Astrocyte (in vitro differentiated cells and primary cell): Measurements from ENCODE around the gene TSR3. TPM values are rescaled to one million over a fixed set of nuclear protein-coding genes. Genes with fewer than 3 reads are reported as not detected.
A peak's percentile ranks its signal among the peaks of the same experiment; 100 is the strongest.

Source experiments
- DNase-seq: peaks from one replicate; pipeline ENCODE4 v3.0.0-alpha.2; 2010; ENCODE audit warnings: low read depth
- FAIRE-seq: peaks from 2 replicates; lab custom pipeline; 2011; peaks lifted over from hg19 to GRCh38; lab: Jason Lieb, UNC
- H2AFZ ChIP-seq: 2 replicates; pipeline ENCODE4 v1.6.0; 2012; ENCODE audit warnings: low read depth, low read length, inconsistent platforms
- H3K27ac ChIP-seq: 2 replicates; pipeline ENCODE4 v1.5.1; 2011; ENCODE audit warnings: low read depth, low read length, inconsistent platforms
- H3K27me3 ChIP-seq: 2 replicates; pipeline ENCODE4 v1.6.0; 2011; ENCODE audit warnings: low read length, inconsistent platforms; ENCODE audit not compliant: insufficient read depth
- H3K36me3 ChIP-seq: 2 replicates; pipeline ENCODE4 v1.5.1; 2011; ENCODE audit warnings: low read length, inconsistent platforms; ENCODE audit not compliant: insufficient read depth
- H3K4me1 ChIP-seq: 2 replicates; pipeline ENCODE4 v1.5.1; 2011; ENCODE audit warnings: low read length, inconsistent platforms; ENCODE audit not compliant: insufficient read depth
- H3K4me2 ChIP-seq: 2 replicates; pipeline ENCODE4 v1.6.0; 2012; ENCODE audit warnings: low read length, inconsistent platforms
- H3K4me3 ChIP-seq: 2 replicates; pipeline ENCODE4 v1.5.1; 2011; ENCODE audit warnings: low read depth, mild to moderate bottlenecking, low read length, inconsistent platforms; ENCODE audit not compliant: insufficient read depth
- H3K79me2 ChIP-seq: 2 replicates; pipeline ENCODE4 v1.6.0; 2012; ENCODE audit warnings: mild to moderate bottlenecking, low read length, inconsistent platforms; ENCODE audit not compliant: insufficient read depth
- H3K9ac ChIP-seq: 2 replicates; pipeline ENCODE4 v1.6.0; 2012; ENCODE audit warnings: mild to moderate bottlenecking, low read length, inconsistent platforms
- H3K9me3 ChIP-seq: 2 replicates; pipeline ENCODE4 v1.5.1; 2012; ENCODE audit warnings: low read depth, mild to moderate bottlenecking, low read length, inconsistent platforms; ENCODE audit not compliant: insufficient read depth
- H4K20me1 ChIP-seq: 2 replicates; pipeline ENCODE4 v1.6.0; 2012; ENCODE audit warnings: low read length, inconsistent platforms; ENCODE audit not compliant: insufficient read depth
- H3K27ac Mint-ChIP-seq: one replicate; pipeline ENCODE4 v1.8.0; 2021; ENCODE audit warnings: mild to moderate bottlenecking, mixed read lengths; ENCODE audit not compliant: unreplicated experiment
- H3K27me3 Mint-ChIP-seq: one replicate; pipeline ENCODE4 v1.8.0; 2021; ENCODE audit warnings: low read depth, mixed read lengths; ENCODE audit not compliant: unreplicated experiment
- H3K36me3 Mint-ChIP-seq: one replicate; pipeline ENCODE4 v1.8.0; 2021; ENCODE audit warnings: low read depth, mixed read lengths; ENCODE audit not compliant: unreplicated experiment
- H3K4me1 Mint-ChIP-seq: one replicate; pipeline ENCODE4 v1.8.0; 2021; ENCODE audit warnings: low read depth, mixed read lengths; ENCODE audit not compliant: unreplicated experiment
- H3K4me3 Mint-ChIP-seq: one replicate; pipeline ENCODE4 v1.8.0; 2021; ENCODE audit warnings: mild to moderate bottlenecking, moderate library complexity, mixed read lengths; ENCODE audit not compliant: unreplicated experiment
- H3K9me3 Mint-ChIP-seq: one replicate; pipeline ENCODE4 v1.8.0; 2021; ENCODE audit warnings: mild to moderate bottlenecking, mixed read lengths; ENCODE audit not compliant: unreplicated experiment
- EZH2 ChIP-seq: IDR thresholded peaks from 2 replicates; pipeline ENCODE4 v1.6.1; 2012; ENCODE audit warnings: mild to moderate bottlenecking, low read length, inconsistent platforms; ENCODE audit not compliant: insufficient read depth
- total RNA-seq: library from RNA; stranded (reverse); gene quantifications from 2 replicates; pipeline ENCODE4 v1.2.1, GENCODE V29; 2021
- TF ChIP-seq, protein P1 (sequence below): IDR thresholded peaks from 2 replicates; pipeline ENCODE4 v1.5.1; 2011; ENCODE audit warnings: low read depth, mild to moderate bottlenecking, inconsistent platforms, low read length, moderate library complexity; ENCODE audit not compliant: insufficient read depth

TSR3 gene
- total RNA-seq, 1 donor from 2014 or later = 63.3 TPM

DNA sequence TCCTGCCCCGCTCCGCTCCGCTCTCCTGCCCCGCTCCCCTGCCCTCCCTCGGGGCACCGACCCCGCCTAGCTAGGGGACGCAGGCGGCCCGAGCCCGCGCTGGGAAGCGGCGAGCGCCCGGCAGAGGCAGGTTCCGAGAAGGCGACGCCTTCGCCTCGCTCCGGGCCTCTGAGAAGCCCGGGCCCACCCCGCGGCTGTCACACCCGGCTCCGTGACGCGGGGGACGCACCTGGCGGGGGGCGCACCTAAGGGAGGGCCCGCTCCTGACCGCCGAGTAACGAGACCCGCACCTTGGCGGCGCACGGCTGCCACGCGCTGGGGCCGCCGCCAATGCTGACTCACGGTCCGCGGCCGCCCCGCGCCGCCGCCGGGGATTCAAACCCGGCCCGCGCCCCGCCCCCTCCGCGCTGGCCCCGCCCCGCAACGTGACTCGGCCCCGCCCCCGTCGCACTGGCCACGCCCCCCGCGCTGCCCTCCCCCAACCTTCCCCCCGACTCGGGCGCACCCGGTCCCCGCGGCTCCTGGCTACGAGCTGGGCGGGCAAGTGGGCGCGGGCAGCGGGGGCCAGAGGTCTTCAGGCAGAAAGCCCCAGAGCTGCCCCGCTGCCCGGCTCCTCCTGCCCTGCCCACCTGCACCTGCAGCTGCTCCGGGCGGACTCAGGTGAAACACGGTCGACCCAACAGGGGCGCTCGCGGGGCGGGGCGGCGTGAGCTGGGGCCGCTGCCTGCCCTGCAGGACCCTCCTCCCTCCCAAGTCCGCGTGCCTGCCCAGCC lies 27.8 kb upstream of the TSR3 start:
- Mint-ChIP-seq H3K4me3 (peak overlapping the region; percentile 79), H3K27ac (no peak overlapping the region)
- TF ChIP-seq EZH2 = no peak
- TF ChIP-seq, protein P1, sequence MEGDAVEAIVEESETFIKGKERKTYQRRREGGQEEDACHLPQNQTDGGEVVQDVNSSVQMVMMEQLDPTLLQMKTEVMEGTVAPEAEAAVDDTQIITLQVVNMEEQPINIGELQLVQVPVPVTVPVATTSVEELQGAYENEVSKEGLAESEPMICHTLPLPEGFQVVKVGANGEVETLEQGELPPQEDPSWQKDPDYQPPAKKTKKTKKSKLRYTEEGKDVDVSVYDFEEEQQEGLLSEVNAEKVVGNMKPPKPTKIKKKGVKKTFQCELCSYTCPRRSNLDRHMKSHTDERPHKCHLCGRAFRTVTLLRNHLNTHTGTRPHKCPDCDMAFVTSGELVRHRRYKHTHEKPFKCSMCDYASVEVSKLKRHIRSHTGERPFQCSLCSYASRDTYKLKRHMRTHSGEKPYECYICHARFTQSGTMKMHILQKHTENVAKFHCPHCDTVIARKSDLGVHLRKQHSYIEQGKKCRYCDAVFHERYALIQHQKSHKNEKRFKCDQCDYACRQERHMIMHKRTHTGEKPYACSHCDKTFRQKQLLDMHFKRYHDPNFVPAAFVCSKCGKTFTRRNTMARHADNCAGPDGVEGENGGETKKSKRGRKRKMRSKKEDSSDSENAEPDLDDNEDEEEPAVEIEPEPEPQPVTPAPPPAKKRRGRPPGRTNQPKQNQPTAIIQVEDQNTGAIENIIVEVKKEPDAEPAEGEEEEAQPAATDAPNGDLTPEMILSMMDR = no peak

GRCh38 chr16:1378804-1379303 lies 27.2 kb upstream of the TSR3 start:
- H3K27me3 Mint-ChIP-seq = peaks cover 3% of the 10 kb centered on the region
- peaks cover 5% of the 10 kb centered on the region for H3K79me2 ChIP-seq

More for the DNA sequence above, 27.8 kb upstream of the TSR3 start:
- Histone ChIP-seq H3K4me2 (peak overlapping the region; percentile 92), H3K36me3 (no peaks in the 10 kb centered on the region), H3K4me3 (peak overlapping the region; percentile 60), H2AFZ (peak overlapping the region; percentile 52), H3K27me3 (no peaks in the 10 kb centered on the region), H3K9me3 (no peaks in the 10 kb centered on the region), H4K20me1 (peaks cover 22% of the 10 kb centered on the region), H3K4me1 (peaks cover 11% of the 10 kb centered on the region), H3K9ac (peak overlapping the region; percentile 87), H3K79me2 (peaks cover 5% of the 10 kb centered on the region), H3K27ac (peak overlapping the region; percentile 61)
- FAIRE-seq (no peak), DNase-seq (peak; percentile 10)
- Mint-ChIP-seq H3K27me3 (peaks cover 3% of the 10 kb centered on the region), H3K36me3 (peaks cover 5% of the 10 kb centered on the region), H3K9me3 (no peaks in the 10 kb centered on the region), H3K4me1 (peaks cover 2% of the 10 kb centered on the region)

More at GRCh38 chr16:1378804-1379303, 27.2 kb upstream of the TSR3 start:
- Histone ChIP-seq H3K4me2 (peak overlapping the region; percentile 92), H3K27me3 (no peaks in the 10 kb centered on the region), H3K9me3 (no peaks in the 10 kb centered on the region), H3K9ac (peak overlapping the region; percentile 87), H2AFZ (peak overlapping the region; percentile 52), H3K4me1 (peaks cover 11% of the 10 kb centered on the region), H3K27ac (peak overlapping the region; percentile 61), H4K20me1 (peaks cover 22% of the 10 kb centered on the region), H3K4me3 (peak overlapping the region; percentile 60), H3K36me3 (no peaks in the 10 kb centered on the region)
- Mint-ChIP-seq H3K27ac (peak overlapping the region; percentile 85), H3K36me3 (peaks cover 5% of the 10 kb centered on the region), H3K4me1 (peaks cover 2% of the 10 kb centered on the region), H3K9me3 (no peaks in the 10 kb centered on the region), H3K4me3 (peak overlapping the region; percentile 81)
- FAIRE-seq (no peak), DNase-seq (peak; percentile 40)
- no peak for TF ChIP-seq EZH2
- TF ChIP-seq, protein P1 = no peak
